GM21367 (cell line): ENCODE results near the gene MAMLD1.

ENCODE experiments used
- ATAC-seq: cut with Tn5 transposase; IDR thresholded peaks from one replicate; pipeline ENCODE4 v1.9.1; 2021; ENCODE audit not compliant: unreplicated experiment

The MAMLD1 gene

DNA sequence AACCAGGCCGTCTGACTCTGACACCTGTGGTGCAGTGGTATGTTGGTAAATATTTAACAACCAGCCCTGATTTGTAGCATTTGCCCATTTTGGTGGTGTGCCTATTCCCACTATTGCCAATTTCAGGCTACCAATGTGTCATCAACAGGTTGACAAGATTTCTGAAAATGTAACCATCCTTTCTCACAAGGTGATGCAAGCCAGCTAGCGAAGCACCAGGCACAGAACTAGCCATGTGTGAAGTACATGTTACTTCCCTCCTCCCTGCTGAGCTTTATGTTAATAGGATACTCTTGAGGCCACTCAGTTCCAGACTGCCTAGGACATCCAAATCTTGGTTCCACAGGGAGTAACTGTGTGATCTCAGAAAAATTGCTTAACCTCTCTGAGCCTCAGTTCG, 7.2 kb upstream of the MAMLD1 start:
- no peak for ATAC-seq

GRCh38 chrX:150357790-150358189, 5.3 kb upstream of the MAMLD1 start:
- ATAC-seq, result no peak

DNA sequence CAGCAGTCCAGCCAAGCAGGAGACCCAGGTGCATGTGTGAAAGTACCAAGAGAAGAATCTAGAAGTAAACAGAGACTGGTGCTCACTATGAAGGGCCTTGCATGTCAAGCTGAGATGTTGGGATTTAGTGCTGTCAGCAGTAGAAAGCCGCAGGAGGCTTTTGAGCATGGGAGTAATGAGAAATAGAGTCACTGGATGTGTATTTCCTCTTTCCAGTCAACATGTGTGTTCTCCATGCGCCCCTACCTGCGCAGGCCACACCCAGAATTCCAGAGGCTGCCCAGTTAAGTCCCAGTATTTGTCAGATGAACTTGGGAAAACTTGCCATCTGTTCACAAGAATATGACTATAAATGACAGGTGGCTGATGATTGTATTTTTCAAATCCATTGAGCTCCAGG, 4.5 kb upstream of the MAMLD1 start:
- no peak for ATAC-seq

DNA sequence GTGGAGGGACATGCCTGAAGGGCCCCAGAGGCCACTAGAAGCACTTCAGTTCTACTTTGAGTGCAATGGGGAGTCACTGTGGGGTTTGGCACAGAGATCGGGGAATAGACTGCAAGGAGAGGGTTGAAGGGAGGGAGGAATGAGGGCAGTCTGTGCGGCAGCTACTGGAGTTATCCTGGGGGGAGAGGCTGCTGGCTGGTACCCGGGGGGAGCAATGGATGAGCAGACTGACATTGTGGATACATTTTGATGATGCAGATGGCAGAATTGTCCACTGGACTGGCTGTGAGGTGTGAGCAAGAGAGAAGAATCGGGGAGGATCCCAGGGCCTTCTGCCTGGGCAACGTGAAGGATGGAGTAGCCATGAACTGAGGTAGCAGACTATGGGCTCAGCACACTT, 2.8 kb upstream of the MAMLD1 start:
- no peak for ATAC-seq

DNA sequence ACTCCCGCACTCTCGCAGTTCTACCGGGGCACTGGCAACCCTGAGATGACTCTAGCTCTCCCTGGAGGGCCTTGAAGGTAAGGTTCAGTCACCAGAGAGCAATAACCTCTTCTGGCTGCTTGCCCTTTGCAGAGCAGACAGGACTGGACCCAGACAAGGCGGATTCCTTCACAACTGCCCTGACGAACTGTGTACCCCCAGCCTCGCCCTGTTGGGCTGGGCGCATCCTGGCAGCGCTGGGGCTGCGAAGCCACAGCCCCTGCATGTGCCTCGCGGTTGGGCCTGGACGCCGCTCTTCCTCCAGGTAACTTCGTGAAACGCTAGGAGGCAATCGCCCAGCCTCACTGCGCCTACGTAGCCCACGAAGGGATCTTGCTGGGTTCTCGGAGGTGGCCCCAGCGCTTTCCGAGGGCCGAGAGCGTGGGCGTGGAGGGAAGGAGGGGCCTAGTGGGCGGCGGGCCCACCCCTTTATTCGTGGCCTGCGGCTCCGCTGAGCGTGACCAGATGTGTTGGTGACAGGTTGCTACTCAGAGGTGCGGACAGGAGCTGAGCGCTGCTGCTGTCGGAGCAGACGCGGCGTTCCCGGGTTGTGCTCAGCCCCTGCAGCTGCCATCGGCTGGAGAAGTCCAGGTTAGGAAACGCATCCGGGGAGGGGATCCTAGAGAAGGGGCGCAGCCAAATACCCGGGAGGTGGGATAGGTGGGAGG, 1.9 kb upstream of the MAMLD1 start:
- no peak for ATAC-seq

DNA sequence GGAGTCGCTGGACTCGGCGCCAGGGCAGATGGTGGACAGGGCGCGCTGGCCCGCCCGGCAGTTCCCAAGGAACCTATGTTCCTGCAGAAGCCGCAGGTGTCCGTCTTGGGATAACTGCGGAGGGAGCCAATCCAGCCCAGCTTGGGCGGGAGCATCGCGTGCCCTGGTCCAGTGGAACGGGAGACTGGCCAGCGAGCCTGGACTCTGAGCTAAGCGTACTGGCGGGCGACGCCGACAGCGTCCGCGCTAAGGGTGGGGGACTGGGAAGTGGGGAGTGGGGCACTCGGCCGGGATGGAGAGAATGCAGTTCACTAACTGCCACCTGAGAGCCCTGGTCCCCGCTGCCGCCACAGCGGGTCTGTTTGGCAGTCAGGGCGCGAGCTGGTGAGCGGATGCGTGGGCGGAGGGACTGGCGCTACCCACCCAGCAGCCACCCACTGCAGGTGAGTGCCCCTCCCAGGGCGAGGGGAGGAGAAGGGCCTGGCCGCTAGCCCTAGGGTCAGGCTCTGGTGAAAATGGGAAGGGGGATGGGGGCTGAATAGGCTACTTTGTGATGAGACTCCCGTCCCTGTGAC, 1.3 kb upstream of the MAMLD1 start:
- no peak for ATAC-seq

GRCh38 chrX:150363561-150364346, 637 bp downstream of the MAMLD1 start:
- no peak for ATAC-seq

GRCh38 chrX:150364347-150365050, 1.4 kb downstream of the MAMLD1 start:
- ATAC-seq, result no peak

- no peak for ATAC-seq
Observed at GRCh38 chrX:150365051-150365989, 2.2 kb downstream of the MAMLD1 start.

GRCh38 chrX:150365990-150366911, 3.1 kb downstream of the MAMLD1 start:
- ATAC-seq, result no peak

DNA sequence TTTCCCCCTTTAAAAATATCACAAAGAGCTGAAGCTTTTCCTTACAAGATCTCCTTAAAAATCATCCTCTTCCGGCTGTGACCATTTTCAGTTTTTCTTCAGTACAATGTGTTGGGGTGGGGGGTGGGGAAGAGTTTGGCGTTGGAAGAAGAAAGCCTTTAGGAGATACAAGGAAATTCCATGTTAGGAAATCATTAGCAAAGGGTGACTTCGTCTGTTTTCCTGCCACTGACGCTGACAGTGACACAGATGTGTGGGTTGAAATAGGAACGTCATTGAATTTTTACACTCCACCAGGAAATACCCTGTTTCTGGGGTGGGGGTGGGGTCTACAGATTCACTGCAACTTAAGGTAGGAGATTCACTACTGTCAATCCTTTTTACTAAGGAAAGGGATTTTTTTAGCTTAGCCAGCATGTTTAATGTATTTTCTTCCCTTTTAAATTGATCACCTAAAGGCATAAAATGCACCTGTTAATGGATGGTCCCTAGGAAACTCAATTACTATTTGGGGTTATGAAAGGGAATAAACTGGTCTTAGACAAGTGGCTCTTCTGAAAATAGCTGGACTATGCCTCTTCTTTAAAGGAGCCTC, 3.9 kb downstream of the MAMLD1 start:
- ATAC-seq, result no peak

- ATAC-seq, result no peak
Observed at GRCh38 chrX:150370589-150371312, 7.6 kb downstream of the MAMLD1 start.

DNA sequence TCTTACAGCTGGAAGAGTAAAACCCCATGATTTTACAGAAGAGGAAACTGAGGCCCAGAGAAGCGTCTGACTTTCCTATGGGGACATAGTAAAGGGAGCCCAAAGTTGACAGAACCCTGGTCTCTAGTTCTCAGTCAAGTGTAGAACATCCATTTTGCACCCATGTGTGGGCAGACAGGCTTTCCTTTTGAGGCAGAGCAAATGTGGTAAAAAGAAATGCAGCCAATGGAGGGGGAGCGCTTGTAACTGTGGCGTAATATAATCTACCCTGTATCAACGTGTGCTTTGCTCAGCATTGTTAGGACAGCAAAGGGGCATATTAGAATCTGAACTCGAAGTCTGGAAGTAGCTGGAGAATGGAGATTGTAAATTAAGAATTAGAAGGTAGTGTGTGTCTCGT, 8.8 kb downstream of the MAMLD1 start:
- ATAC-seq, result no peak

DNA sequence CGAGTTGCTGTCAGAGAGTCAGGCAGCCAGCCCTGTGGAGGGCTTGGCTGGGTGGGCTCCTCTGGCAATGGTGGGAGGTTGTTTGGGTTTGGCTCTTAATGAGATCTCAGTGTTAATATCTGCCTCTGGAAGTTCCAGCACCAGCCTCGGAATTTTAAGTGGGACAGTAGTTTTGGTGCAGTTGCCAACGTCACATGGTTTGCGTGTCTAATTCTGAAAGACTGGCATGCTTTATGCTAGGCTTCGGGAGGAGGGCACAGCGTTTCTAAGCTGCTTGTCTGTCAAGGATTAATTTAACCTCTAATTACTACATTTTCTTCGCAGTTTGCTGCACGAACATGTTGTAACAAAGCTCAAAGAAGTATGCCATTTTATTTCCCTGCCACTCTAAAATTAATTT, 9.2 kb downstream of the MAMLD1 start:
- no peak for ATAC-seq

GRCh38 chrX:150372756-150373155, 9.6 kb downstream of the MAMLD1 start:
- no peak for ATAC-seq

DNA sequence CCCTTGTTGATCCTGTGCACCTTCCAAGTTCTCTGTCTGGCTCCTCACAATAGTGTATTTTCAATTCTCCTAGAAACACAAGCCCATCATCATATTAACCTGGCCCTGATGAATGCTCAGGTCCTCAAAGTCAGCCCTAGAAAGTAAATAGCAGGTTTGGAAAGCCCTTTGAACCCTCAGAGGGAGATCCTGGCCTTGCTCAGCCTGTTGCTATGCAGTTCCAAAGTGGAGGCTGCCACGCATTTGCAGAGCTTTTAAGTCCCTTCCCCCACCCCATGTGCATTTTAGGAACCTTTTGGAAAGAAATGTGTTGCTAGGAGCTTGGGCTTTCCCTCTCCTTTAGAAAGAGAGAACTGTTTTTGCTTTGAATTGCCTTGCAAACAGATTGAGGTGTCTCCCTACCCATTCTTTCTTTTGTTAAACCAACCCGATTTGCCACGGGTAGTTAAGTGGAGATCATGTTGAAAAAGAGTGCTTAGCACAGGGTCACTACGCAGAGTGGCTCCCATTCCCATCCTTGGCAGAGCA, 12.2 kb downstream of the MAMLD1 start:
- ATAC-seq, result no peak

DNA sequence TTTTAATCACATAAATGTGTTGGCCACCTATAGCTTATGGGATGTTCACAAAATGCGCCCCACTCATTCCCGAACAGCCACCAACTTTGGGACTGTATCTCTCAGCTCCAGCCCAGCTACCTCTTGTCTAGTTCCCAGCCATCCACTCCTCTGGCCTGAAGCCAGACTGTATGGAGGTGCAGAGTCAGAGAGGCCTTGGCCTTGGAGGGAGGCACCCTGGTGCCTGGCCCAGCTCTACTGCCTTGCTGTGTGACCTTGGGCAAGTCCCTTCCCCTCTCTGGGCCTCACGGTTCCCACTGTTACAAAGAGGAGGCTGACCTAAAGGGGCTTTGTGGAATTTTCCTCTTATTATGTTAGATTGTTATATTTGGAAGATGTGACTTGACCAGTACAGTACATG, 13.9 kb downstream of the MAMLD1 start:
- no peak for ATAC-seq

DNA sequence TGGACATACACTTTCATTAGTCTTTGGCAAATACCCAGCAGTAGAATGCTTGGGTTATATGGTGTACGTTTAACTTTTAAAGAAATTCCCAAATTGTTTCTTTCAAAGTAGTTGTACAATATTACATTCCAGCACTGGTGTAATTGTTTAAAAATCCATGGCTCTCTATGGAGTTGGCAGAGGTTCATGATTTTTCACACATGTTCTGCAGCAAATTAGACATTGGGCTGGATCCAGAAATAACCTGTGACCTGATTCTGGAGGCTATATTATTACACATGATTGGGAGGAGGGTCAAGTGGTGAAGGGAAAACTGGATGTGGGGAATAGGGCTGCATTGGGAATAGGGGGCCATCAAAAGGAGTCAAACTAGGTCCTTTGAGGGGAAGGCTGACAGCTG, 41.9 kb downstream of the MAMLD1 start:
- no peak for ATAC-seq
